IMR-90 (cell line): Measurements from ENCODE around the gene HEATR5A. TPM values are rescaled to one million over a fixed set of nuclear protein-coding genes. Genes with fewer than 3 reads are reported as not detected.

Experiments
- ATAC-seq: fragments of 200-7000 bp; cut with Tn5 transposase; 2 replicates; pipeline ENCODE4 v1.9.1; 2020; ENCODE audit warnings: low read depth, mild to moderate bottlenecking, moderate library complexity
- BruUV-seq: library from RNA; stranded (reverse); fragments of 400-500 nt; replicated peaks from 2 replicates; lab custom pipeline; 2021; lab: Mats Ljungman, UMichigan
- CTCF ChIA-PET: fragments of 300-600 bp; formaldehyde crosslinking; extraction: SDS; loops from one replicate; lab custom pipeline; 2021; ENCODE audit warnings: antibody characterized with exemption; lab: Yijun Ruan, JAX
- POLR2A ChIA-PET: fragments of 300-600 bp; sonication (Branson Sonifier 250); formaldehyde crosslinking; loops from one replicate; lab custom pipeline; 2022; ENCODE audit warnings: antibody characterized with exemption; ENCODE audit not compliant: unreplicated experiment; lab: Charles Lee
- DNase-seq: peaks from one replicate; pipeline ENCODE4 v3.0.0; 2013
- H2AFZ ChIP-seq: replicated peaks from 2 replicates; pipeline ENCODE3; 2013; ENCODE audit warnings: low read length, mild to moderate bottlenecking; ENCODE audit not compliant: poor library complexity
- H2AK5ac ChIP-seq: 2 replicates; pipeline ENCODE4 v1.6.1; 2013; ENCODE audit warnings: low read depth, low read length, inconsistent platforms
- H2AK9ac ChIP-seq: replicated peaks from 2 replicates; pipeline ENCODE3; 2013; ENCODE audit warnings: mild to moderate bottlenecking, low read depth, low read length, moderate library complexity; ENCODE audit not compliant: poor library complexity
- H2BK120ac ChIP-seq: 2 replicates; pipeline ENCODE4 v1.6.1; 2013; ENCODE audit warnings: low read depth, low read length, inconsistent platforms
- H2BK15ac ChIP-seq: 3 replicates; pipeline ENCODE4 v1.6.1; 2013; ENCODE audit warnings: low read depth, low read length, inconsistent platforms
- H2BK20ac ChIP-seq: 2 replicates; pipeline ENCODE4 v1.6.1; 2013; ENCODE audit warnings: low read depth, mild to moderate bottlenecking, inconsistent platforms, low read length, moderate library complexity
- H2BK5ac ChIP-seq: 2 replicates; pipeline ENCODE4 v1.6.1; 2013; ENCODE audit warnings: mild to moderate bottlenecking, low read depth, low read length, inconsistent platforms; ENCODE audit not compliant: poor library complexity, severe bottlenecking
- H3K14ac ChIP-seq: replicated peaks from 2 replicates; pipeline ENCODE4 v1.6.1; 2013; ENCODE audit warnings: low read depth, low read length, inconsistent platforms
- H3K18ac ChIP-seq: 2 replicates; pipeline ENCODE4 v1.6.1; 2013; ENCODE audit warnings: low read depth, low read length, control low read depth
- H3K23ac ChIP-seq: 2 replicates; pipeline ENCODE4 v1.6.1; 2013; ENCODE audit warnings: low read depth, low read length, inconsistent platforms
- H3K27ac ChIP-seq: 2 replicates; pipeline ENCODE4 v1.5.1; 2013; ENCODE audit warnings: mild to moderate bottlenecking, control low read depth, low read length; ENCODE audit not compliant: insufficient read depth
- H3K27me3 ChIP-seq: 2 replicates; pipeline ENCODE4 v1.6.1; 2013; ENCODE audit warnings: low read length; ENCODE audit not compliant: control insufficient read depth, insufficient read depth
- H3K36me3 ChIP-seq: 2 replicates; pipeline ENCODE4 v1.6.1; 2013; ENCODE audit warnings: low read length, mixed read lengths; ENCODE audit not compliant: control insufficient read depth, insufficient read depth
- H3K4ac ChIP-seq: 2 replicates; pipeline ENCODE4 v1.6.1; 2013; ENCODE audit warnings: low read depth, low read length, inconsistent platforms
- H3K4me1 ChIP-seq: 2 replicates; pipeline ENCODE4 v1.6.1; 2013; ENCODE audit warnings: low read length, mixed read lengths; ENCODE audit not compliant: control insufficient read depth, insufficient read depth
- H3K4me2 ChIP-seq: 2 replicates; pipeline ENCODE4 v1.6.1; 2013; ENCODE audit warnings: low read depth, mild to moderate bottlenecking, control low read depth, low read length, moderate library complexity
- H3K4me3 ChIP-seq: 2 replicates; pipeline ENCODE4 v1.5.1; 2013; ENCODE audit warnings: low read depth, mild to moderate bottlenecking, control low read depth, low read length, moderate library complexity; ENCODE audit not compliant: insufficient read depth
- H3K56ac ChIP-seq: 2 replicates; pipeline ENCODE4 v1.6.1; 2013; ENCODE audit warnings: low read length, inconsistent platforms; ENCODE audit not compliant: insufficient read depth; ENCODE audit errors: extremely low read depth
- H3K79me1 ChIP-seq, 2 experiments: 2 replicates each; pipeline ENCODE4 v1.6.1; 2013; ENCODE audit warnings: low read length in 2 of 2, inconsistent platforms in 1 of 2, low read depth in 1 of 2
- H3K9ac ChIP-seq: 2 replicates; pipeline ENCODE4 v1.6.1; 2013; ENCODE audit warnings: low read depth, low read length, control low read depth
- H3K9me1 ChIP-seq: 2 replicates; pipeline ENCODE4 v1.6.1; 2013; ENCODE audit warnings: low read length, inconsistent platforms; ENCODE audit not compliant: insufficient read depth
- H3K9me3 ChIP-seq: 2 replicates; pipeline ENCODE4 v1.6.1; 2013; ENCODE audit warnings: low read length; ENCODE audit not compliant: control insufficient read depth, insufficient read depth
- H4K20me1 ChIP-seq: 2 replicates; pipeline ENCODE4 v1.6.1; 2013; ENCODE audit warnings: low read length, inconsistent platforms; ENCODE audit not compliant: insufficient read depth
- H4K5ac ChIP-seq: 2 replicates; pipeline ENCODE4 v1.6.1; 2013; ENCODE audit warnings: mild to moderate bottlenecking, low read depth, low read length, control low read depth
- H4K8ac ChIP-seq, 2 experiments: 2 replicates each; pipeline ENCODE4 v1.6.1; 2013; ENCODE audit warnings: low read depth in 2 of 2, low read length in 2 of 2, control low read depth in 1 of 2, inconsistent platforms in 1 of 2
- H4K91ac ChIP-seq: 2 replicates; pipeline ENCODE4 v1.6.1; 2013; ENCODE audit warnings: low read depth, low read length, inconsistent platforms; ENCODE audit not compliant: insufficient read depth
- BHLHE40 ChIP-seq: fragments of 150-350 bp; IDR thresholded peaks from 2 replicates; pipeline ENCODE4 v1.6.1; 2016; ENCODE audit warnings: mild to moderate bottlenecking, low read depth, low read length
- CEBPB ChIP-seq: IDR thresholded peaks from 2 replicates; pipeline ENCODE4 v1.6.1; 2012; ENCODE audit warnings: low read depth, low read length, improper control_type of control experiment
- CHD1 ChIP-seq: IDR thresholded peaks from 2 replicates; pipeline ENCODE4 v1.6.1; 2012; ENCODE audit warnings: low read depth, low read length, improper control_type of control experiment
- FOS ChIP-seq: fragments of 150-350 bp; IDR thresholded peaks from 2 replicates; pipeline ENCODE4 v1.6.1; 2016; ENCODE audit warnings: low read depth, low read length
- MAFK ChIP-seq: IDR thresholded peaks from 2 replicates; pipeline ENCODE4 v1.6.1; 2012; ENCODE audit warnings: low read depth, low read length, improper control_type of control experiment
- MAZ ChIP-seq: IDR thresholded peaks from 2 replicates; pipeline ENCODE4 v1.6.1; 2012; ENCODE audit warnings: low read depth, mild to moderate bottlenecking, low read length, improper control_type of control experiment, moderate library complexity, borderline replicate concordance
- NFE2L2 ChIP-seq: fragments of 150-350 bp; IDR thresholded peaks from 2 replicates; pipeline ENCODE4 v1.6.1; 2016; ENCODE audit warnings: low read depth, mild to moderate bottlenecking, low read length
- POLR2A ChIP-seq: IDR thresholded peaks from 2 replicates; pipeline ENCODE4 v1.6.1; 2012; ENCODE audit warnings: mild to moderate bottlenecking, low read depth, low read length
- RAD21 ChIP-seq: IDR thresholded peaks from 2 replicates; pipeline ENCODE4 v1.6.1; 2012; ENCODE audit warnings: low read length, improper control_type of control experiment
- RFX5 ChIP-seq: IDR thresholded peaks from 2 replicates; pipeline ENCODE4 v1.8.0; 2012; ENCODE audit warnings: low read depth, mild to moderate bottlenecking, low read length, moderate library complexity
- SMC3 ChIP-seq: fragments of 150-350 bp; IDR thresholded peaks from 2 replicates; pipeline ENCODE4 v1.6.1; 2016; ENCODE audit warnings: low read depth, mild to moderate bottlenecking, antibody characterized with exemption, low read length, moderate library complexity
- WGBS, 2 experiments: methylation state at CpG; one replicate each; pipeline versions ENCODE4 v1.1.5 to v1.1.7; 2013; ENCODE audit warnings: missing lambda C conversion rate in 2 of 2; ENCODE audit not compliant: insufficient read length in 1 of 2; ENCODE audit errors: extremely low coverage in 2 of 2; 5-methylcytosine and 5-hydroxymethylcytosine counted together
- dilution Hi-C: fragments of 300-500 bp; cut with HindIII; formaldehyde crosslinking; loops from one replicate; pipeline ENCODE4 v1.14.3; 2018; ENCODE audit warnings: low sequenced_read_pairs; ENCODE audit not compliant: unreplicated experiment
- in situ Hi-C: fragments of 300-500 bp; cut with MboI; formaldehyde crosslinking; loops from 3 replicates; pipeline ENCODE4 v1.14.3; 2019; ENCODE audit warnings: low sequenced_read_pairs, inconsistent platforms, mixed read lengths
- intact Hi-C: fragments of 100-400 bp; cut with micrococcal nuclease; formaldehyde crosslinking; loops from 2 replicates; pipeline ENCODE4 v1.10.0; 2022
- polyA plus RNA-seq, 3 experiments: library from polyadenylated mRNA; depleted of rRNA; stranded (reverse); fragments of >200 nt; gene quantifications; 2 replicates each; pipeline ENCODE4 v1.2.3, GENCODE V29; 2012; ENCODE audit warnings: low replicate concordance in 1 of 3
- total RNA-seq: library from RNA; depleted of rRNA; stranded (reverse); fragments of >200 nt; gene quantifications from 2 replicates; pipeline ENCODE4 v1.2.3, GENCODE V29; 2012
- TF ChIP-seq, protein P1 (sequence below): fragments of 150-350 bp; IDR thresholded peaks from 2 replicates; pipeline ENCODE4 v1.6.1; 2017; ENCODE audit warnings: mild to moderate bottlenecking, antibody characterized with exemption, low read length, low read depth
- TF ChIP-seq, protein P2 (sequence below): conservative IDR thresholded peaks from 2 replicates; pipeline ENCODE4 v1.5.1; 2012; ENCODE audit warnings: mild to moderate bottlenecking, low read depth, low read length, improper control_type of control experiment

HEATR5A gene
- total and polyA plus RNA-seq, 2 of the 4 experiments (the other 2 are of a cell fraction) = 14.0 to 48.9 TPM

DNA sequence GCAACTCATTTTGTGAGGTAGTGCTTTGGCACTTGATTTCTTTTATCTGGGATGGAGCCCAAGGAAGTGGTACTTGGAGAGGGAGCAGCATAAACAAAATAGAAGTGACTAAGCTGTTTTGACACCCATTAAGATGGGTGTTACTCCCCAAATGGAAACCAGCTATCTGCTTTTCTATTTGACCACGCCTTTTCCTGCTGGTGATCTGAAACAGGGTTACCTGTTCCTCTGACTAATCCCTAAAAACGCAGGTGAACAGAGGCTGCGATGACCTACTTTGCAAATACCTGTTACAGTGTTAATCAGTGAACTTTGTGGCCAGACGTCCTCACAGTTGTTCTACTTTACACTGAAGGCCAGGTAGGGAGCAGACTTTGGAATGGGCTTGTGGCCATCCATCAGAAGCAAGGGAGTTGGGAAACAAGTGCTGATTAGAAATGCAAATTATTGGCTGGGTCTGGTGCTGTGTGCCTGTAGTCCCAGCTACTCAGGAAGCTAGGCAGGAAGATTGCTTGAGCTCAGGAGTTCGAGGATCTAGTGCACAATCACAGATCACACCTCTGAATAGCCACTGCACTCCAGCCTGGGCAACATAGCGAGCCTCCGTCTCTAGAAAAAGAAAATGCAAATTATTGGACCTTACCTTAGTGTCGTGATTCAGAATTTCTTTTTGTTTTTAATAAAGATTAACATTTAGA lies 154.5 kb downstream of the HEATR5A start:
- whole genome bisulfite sequencing, 2 experiments = 100% methylated on average over 1 of the region's 8 CpGs; no CpG with 5 or more reads in 1 of the 2 experiments
- H3K4ac ChIP-seq = peak overlapping the region; percentile 58
- no peaks in the 10 kb centered on the region for H3K36me3 ChIP-seq
- peak overlapping the region; percentile 79; the same call in 2 of the 3 replicates for H2BK15ac ChIP-seq
- in situ Hi-C loops (no loop called here), dilution Hi-C loops (no loop called here), intact Hi-C loops (no loop called here)
- H3K27me3 ChIP-seq = no peaks in the 10 kb centered on the region
- H3K23ac ChIP-seq = 0 out of 2 replicates have a peak overlapping the region, but pooled peaks have one; percentile 25
- H2AK9ac ChIP-seq = peak overlapping the region; percentile 53
- peak overlapping the region; percentile 53 for H2BK120ac ChIP-seq
- H3K4me2 ChIP-seq = no peak overlapping the region
- H3K18ac ChIP-seq = no peak overlapping the region
- peaks cover 17% of the 10 kb centered on the region for H3K9me1 ChIP-seq
- no peak overlapping the region for H2BK5ac ChIP-seq
- H3K14ac ChIP-seq = peak overlapping the region; percentile 25
- ChIA-PET CTCF (interaction anchor here (1.2 kb wide), 1 partner anchor 19 kb away, joined by 4 read pairs; no protein-coding TSS in a partner anchor), POLR2A (no interaction called here)
- no peaks in the 10 kb centered on the region for H3K79me1 ChIP-seq
- peak overlapping the region; percentile 91 for H2AK5ac ChIP-seq
- H4K8ac ChIP-seq = peak overlapping the region in 1 of 2 experiments; percentile 31; a peak in 1 of 4 replicates
- H3K27ac ChIP-seq = no peak overlapping the region
- no TSS peak for BruUV-seq
- H2AFZ ChIP-seq = peak overlapping the region; percentile 8
- ATAC-seq (no peak), DNase-seq (peak; percentile 30)
- no peak overlapping the region for H3K56ac ChIP-seq
- H3K4me3 ChIP-seq = no peak overlapping the region
- no peak overlapping the region for H4K91ac ChIP-seq
- no peak overlapping the region for H4K5ac ChIP-seq
- peak overlapping the region; percentile 44; the same call in 1 of the 2 replicates for H2BK20ac ChIP-seq
- no peak for TF ChIP-seq RFX5
- no peak for TF ChIP-seq BHLHE40
- TF ChIP-seq, protein P1, sequence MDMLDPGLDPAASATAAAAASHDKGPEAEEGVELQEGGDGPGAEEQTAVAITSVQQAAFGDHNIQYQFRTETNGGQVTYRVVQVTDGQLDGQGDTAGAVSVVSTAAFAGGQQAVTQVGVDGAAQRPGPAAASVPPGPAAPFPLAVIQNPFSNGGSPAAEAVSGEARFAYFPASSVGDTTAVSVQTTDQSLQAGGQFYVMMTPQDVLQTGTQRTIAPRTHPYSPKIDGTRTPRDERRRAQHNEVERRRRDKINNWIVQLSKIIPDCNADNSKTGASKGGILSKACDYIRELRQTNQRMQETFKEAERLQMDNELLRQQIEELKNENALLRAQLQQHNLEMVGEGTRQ = no peak
- no peak for TF ChIP-seq FOS
- no peak for TF ChIP-seq NFE2L2
- no peak for TF ChIP-seq CEBPB
- TF ChIP-seq POLR2A = no peak
- TF ChIP-seq MAZ = no peak
- no peak for TF ChIP-seq RAD21
- TF ChIP-seq, protein P2, sequence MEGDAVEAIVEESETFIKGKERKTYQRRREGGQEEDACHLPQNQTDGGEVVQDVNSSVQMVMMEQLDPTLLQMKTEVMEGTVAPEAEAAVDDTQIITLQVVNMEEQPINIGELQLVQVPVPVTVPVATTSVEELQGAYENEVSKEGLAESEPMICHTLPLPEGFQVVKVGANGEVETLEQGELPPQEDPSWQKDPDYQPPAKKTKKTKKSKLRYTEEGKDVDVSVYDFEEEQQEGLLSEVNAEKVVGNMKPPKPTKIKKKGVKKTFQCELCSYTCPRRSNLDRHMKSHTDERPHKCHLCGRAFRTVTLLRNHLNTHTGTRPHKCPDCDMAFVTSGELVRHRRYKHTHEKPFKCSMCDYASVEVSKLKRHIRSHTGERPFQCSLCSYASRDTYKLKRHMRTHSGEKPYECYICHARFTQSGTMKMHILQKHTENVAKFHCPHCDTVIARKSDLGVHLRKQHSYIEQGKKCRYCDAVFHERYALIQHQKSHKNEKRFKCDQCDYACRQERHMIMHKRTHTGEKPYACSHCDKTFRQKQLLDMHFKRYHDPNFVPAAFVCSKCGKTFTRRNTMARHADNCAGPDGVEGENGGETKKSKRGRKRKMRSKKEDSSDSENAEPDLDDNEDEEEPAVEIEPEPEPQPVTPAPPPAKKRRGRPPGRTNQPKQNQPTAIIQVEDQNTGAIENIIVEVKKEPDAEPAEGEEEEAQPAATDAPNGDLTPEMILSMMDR = no peak
- TF ChIP-seq SMC3 = no peak
- TF ChIP-seq MAFK = no peak
- TF ChIP-seq CHD1 = no peak
- no peak overlapping the region for H3K9ac ChIP-seq
- no peaks in the 10 kb centered on the region for H4K20me1 ChIP-seq
- no peaks in the 10 kb centered on the region for H3K9me3 ChIP-seq
- H3K4me1 ChIP-seq = peaks cover 18% of the 10 kb centered on the region
